Measurements from ENCODE around the gene PRMT1. TPM values are rescaled to one million over a fixed set of nuclear protein-coding genes. Genes with fewer than 3 reads are reported as not detected.

Gene PRMT1
- total and polyA plus RNA-seq, 9 of the 15 experiments (the other 6 are each of a cell fraction or from before 2014, with no cell fraction given), result 13.3 to 464 (median 326) TPM

DNA sequence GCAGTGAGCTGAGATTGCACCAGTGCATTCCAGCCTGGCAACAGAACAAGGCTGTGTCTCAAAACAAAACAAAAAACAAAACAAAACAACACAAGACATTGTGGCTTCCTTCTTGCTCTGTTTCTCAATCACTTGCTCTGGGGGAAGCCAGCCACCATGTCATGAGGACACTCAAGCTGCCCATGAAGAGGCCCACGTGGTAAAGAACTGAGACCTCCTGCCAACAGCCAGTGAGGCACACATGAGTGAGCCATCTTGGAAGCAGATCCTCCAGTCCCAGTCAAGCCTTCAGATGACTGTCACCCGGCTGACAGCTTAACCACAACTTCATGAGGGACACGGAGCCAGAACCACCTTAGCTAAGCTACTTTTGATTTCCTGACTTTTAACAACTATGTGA lies 39.1 kb downstream of the PRMT1 start:
- H4K20me1 ChIP-seq (replicated peaks; ENCODE audit: control insufficient read depth, insufficient read depth, low read length), result no peaks in the 10 kb centered on the region
- 0 out of 2 replicates have a peak overlapping the region, but pooled peaks have one; percentile 55 for H3K4me3 ChIP-seq
- no peaks in the 10 kb centered on the region for H3K27me3 ChIP-seq (ENCODE audit: control insufficient read depth in 2 of 2, insufficient read depth in 2 of 2, low read length in 2 of 2)
- H3K36me3 ChIP-seq (ENCODE audit: control insufficient read depth, insufficient read depth, low read length), result peaks cover 2% of the 10 kb centered on the region; the same call in 1 of the 3 replicates
- intact Hi-C loops (cut with micrococcal nuclease) (loop anchor here (2.0 to 10.0 kb wide), 2 partner anchors 49 to 159 kb away; partner anchors contain the start of genes AKT1S1 and TBC1D17), in situ Hi-C loops (cut with MboI) (no loop called here)
- FAIRE-seq (no peak), DNase-seq (ENCODE audit: extremely low read depth in 1 of 4, low spot score in 3 of 4) (peak in 1 of 4 experiments; percentile 55), ATAC-seq (peak; percentile 3; the same call in 1 of the 3 replicates)
- ChIA-PET CTCF (ENCODE audit: low intra/inter-chr PET ratio) (interaction anchor here (0.7 kb wide), 1 partner anchor 15 kb away, joined by 3 read pairs; no protein-coding TSS in a partner anchor), POLR2A (interaction anchor here (0.6 to 2.8 kb wide), 10 partner anchors 11 to 1519 kb away, joined by 3 to 7 read pairs (median 4); partner anchors contain the start of gene PRMT1)
- no TSS peak for BruUV-seq (replicated peaks)
- H3K4me1 ChIP-seq (replicated peaks in 1 of 2; ENCODE audit: control insufficient read depth in 2 of 2, insufficient read depth in 2 of 2, low read length in 2 of 2), result peaks cover 14 to 30% of the 10 kb centered on the region in 2 experiments; a peak in 4 of 5 replicates
- H3K9me1 ChIP-seq (ENCODE audit: control insufficient read depth, insufficient read depth, low read length), result no peaks in the 10 kb centered on the region
- H2AFZ ChIP-seq (ENCODE audit: low read depth, low read length), result peak overlapping the region; percentile 94
- no peaks in the 10 kb centered on the region for H3K9me3 ChIP-seq (replicated peaks; ENCODE audit: control insufficient read depth, insufficient read depth, low read depth, low read length)
- H3K4me2 ChIP-seq (ENCODE audit: insufficient read depth, low read length), result peak overlapping the region; percentile 66
- H3K27ac ChIP-seq (ENCODE audit: extremely low read depth, low read depth, low read length), result peak overlapping the region; percentile 80; the same call in 2 of the 3 replicates
- H3K9ac ChIP-seq (ENCODE audit: insufficient read depth in 1 of 2, low read depth in 2 of 2, low read length in 2 of 2), result peak overlapping the region; percentile 84 to 85; a peak in 3 of 4 replicates
- no peaks in the 10 kb centered on the region for H3K79me2 ChIP-seq (ENCODE audit: control insufficient read depth, insufficient read depth, low read length)
- 5% methylated on average over 3 of the region's 3 CpGs for WGBS (ENCODE audit: insufficient coverage, low coverage, missing lambda C conversion rate)
- TF ChIP-seq MYC (IDR thresholded peaks at IDR 0.05; ENCODE audit: low read depth, low read length) (peak; percentile 33; the same call in 1 of the 2 replicates), MYC (CRISPR knock-in tag; IDR thresholded peaks at IDR 0.05; ENCODE audit: borderline replicate concordance, low read depth) (no peak), EHMT2 (IDR thresholded peaks at IDR 0.05) (peak; percentile 75; the same call in 1 of the 2 replicates), YY1 (IDR thresholded peaks at IDR 0.05; ENCODE audit: borderline replicate concordance in 1 of 3, control insufficient read depth in 1 of 3, extremely low read depth in 1 of 3, insufficient read depth in 3 of 3, insufficient read length in 1 of 3, insufficient replicate concordance in 2 of 3, low read depth in 1 of 3, low read length in 2 of 3) (peak in 1 of 3 experiments; percentile 81), FOXA3 (CRISPR knock-in tag; conservative IDR thresholded peaks at IDR 0.05 in 1 of 2, IDR thresholded peaks at IDR 0.05 in 1 of 2) (no peak), HDAC8 (tag; IDR thresholded peaks at IDR 0.05) (0 out of 2 replicates have a peak, but pooled peaks have one; percentile 56)
- TF ChIP-seq, protein P1, sequence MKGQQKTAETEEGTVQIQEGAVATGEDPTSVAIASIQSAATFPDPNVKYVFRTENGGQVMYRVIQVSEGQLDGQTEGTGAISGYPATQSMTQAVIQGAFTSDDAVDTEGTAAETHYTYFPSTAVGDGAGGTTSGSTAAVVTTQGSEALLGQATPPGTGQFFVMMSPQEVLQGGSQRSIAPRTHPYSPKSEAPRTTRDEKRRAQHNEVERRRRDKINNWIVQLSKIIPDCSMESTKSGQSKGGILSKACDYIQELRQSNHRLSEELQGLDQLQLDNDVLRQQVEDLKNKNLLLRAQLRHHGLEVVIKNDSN (CRISPR knock-in tag; IDR thresholded peaks at IDR 0.05), result 0 out of 2 replicates have a peak, but pooled peaks have one; percentile 35
- TF ChIP-seq, protein P2, sequence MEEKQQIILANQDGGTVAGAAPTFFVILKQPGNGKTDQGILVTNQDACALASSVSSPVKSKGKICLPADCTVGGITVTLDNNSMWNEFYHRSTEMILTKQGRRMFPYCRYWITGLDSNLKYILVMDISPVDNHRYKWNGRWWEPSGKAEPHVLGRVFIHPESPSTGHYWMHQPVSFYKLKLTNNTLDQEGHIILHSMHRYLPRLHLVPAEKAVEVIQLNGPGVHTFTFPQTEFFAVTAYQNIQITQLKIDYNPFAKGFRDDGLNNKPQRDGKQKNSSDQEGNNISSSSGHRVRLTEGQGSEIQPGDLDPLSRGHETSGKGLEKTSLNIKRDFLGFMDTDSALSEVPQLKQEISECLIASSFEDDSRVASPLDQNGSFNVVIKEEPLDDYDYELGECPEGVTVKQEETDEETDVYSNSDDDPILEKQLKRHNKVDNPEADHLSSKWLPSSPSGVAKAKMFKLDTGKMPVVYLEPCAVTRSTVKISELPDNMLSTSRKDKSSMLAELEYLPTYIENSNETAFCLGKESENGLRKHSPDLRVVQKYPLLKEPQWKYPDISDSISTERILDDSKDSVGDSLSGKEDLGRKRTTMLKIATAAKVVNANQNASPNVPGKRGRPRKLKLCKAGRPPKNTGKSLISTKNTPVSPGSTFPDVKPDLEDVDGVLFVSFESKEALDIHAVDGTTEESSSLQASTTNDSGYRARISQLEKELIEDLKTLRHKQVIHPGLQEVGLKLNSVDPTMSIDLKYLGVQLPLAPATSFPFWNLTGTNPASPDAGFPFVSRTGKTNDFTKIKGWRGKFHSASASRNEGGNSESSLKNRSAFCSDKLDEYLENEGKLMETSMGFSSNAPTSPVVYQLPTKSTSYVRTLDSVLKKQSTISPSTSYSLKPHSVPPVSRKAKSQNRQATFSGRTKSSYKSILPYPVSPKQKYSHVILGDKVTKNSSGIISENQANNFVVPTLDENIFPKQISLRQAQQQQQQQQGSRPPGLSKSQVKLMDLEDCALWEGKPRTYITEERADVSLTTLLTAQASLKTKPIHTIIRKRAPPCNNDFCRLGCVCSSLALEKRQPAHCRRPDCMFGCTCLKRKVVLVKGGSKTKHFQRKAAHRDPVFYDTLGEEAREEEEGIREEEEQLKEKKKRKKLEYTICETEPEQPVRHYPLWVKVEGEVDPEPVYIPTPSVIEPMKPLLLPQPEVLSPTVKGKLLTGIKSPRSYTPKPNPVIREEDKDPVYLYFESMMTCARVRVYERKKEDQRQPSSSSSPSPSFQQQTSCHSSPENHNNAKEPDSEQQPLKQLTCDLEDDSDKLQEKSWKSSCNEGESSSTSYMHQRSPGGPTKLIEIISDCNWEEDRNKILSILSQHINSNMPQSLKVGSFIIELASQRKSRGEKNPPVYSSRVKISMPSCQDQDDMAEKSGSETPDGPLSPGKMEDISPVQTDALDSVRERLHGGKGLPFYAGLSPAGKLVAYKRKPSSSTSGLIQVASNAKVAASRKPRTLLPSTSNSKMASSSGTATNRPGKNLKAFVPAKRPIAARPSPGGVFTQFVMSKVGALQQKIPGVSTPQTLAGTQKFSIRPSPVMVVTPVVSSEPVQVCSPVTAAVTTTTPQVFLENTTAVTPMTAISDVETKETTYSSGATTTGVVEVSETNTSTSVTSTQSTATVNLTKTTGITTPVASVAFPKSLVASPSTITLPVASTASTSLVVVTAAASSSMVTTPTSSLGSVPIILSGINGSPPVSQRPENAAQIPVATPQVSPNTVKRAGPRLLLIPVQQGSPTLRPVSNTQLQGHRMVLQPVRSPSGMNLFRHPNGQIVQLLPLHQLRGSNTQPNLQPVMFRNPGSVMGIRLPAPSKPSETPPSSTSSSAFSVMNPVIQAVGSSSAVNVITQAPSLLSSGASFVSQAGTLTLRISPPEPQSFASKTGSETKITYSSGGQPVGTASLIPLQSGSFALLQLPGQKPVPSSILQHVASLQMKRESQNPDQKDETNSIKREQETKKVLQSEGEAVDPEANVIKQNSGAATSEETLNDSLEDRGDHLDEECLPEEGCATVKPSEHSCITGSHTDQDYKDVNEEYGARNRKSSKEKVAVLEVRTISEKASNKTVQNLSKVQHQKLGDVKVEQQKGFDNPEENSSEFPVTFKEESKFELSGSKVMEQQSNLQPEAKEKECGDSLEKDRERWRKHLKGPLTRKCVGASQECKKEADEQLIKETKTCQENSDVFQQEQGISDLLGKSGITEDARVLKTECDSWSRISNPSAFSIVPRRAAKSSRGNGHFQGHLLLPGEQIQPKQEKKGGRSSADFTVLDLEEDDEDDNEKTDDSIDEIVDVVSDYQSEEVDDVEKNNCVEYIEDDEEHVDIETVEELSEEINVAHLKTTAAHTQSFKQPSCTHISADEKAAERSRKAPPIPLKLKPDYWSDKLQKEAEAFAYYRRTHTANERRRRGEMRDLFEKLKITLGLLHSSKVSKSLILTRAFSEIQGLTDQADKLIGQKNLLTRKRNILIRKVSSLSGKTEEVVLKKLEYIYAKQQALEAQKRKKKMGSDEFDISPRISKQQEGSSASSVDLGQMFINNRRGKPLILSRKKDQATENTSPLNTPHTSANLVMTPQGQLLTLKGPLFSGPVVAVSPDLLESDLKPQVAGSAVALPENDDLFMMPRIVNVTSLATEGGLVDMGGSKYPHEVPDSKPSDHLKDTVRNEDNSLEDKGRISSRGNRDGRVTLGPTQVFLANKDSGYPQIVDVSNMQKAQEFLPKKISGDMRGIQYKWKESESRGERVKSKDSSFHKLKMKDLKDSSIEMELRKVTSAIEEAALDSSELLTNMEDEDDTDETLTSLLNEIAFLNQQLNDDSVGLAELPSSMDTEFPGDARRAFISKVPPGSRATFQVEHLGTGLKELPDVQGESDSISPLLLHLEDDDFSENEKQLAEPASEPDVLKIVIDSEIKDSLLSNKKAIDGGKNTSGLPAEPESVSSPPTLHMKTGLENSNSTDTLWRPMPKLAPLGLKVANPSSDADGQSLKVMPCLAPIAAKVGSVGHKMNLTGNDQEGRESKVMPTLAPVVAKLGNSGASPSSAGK (IDR thresholded peaks at IDR 0.05), result peak; percentile 74
